Right lobe of liver (tissue), 6 donors: ENCODE measurements around the gene ITLN2. TPM values are rescaled to one million over a fixed set of nuclear protein-coding genes. Genes with fewer than 3 reads are reported as not detected.
"Not testable (repeated sequence)": the region's sequence is repeated elsewhere in the genome, so short reads cannot be mapped to it uniquely, and the experiment has no call there.

ENCODE experiments used
- ATAC-seq, 4 donors: fragments of 200-7000 bp; cut with Tn5 transposase; one replicate each; pipeline ENCODE4 v1.9.1; 2020; ENCODE audit warnings: mild to moderate bottlenecking in 4 of 4, moderate library complexity in 4 of 4
- DNase-seq, 3 donors: peaks; one replicate each; pipeline ENCODE4 v3.0.0-alpha.2; 2020
- H3K27ac ChIP-seq, 3 donors: fragments of 200-600 bp; one replicate each; pipeline ENCODE4 v1.8.0; 2022
- H3K27me3 ChIP-seq, 2 donors: fragments of 200-600 bp; one replicate each; pipeline ENCODE4 v1.8.0; 2022
- H3K36me3 ChIP-seq, 4 donors: fragments of 200-600 bp; sonication (generic) in 1 of 4; one replicate each; pipeline versions ENCODE4 v1.5.1 to v1.8.0; 2017 to 2022; ENCODE audit warnings: control low read depth in 1 of 4
- H3K4me1 ChIP-seq, 4 donors: fragments of 200-600 bp; sonication (generic) in 1 of 4; one replicate each; pipeline versions ENCODE4 v1.5.1 to v1.8.0; 2017 to 2022; ENCODE audit warnings: control low read depth in 1 of 4
- H3K4me3 ChIP-seq, 3 donors: fragments of 200-600 bp; one replicate each; pipeline ENCODE4 v1.8.0; 2022
- H3K9me3 ChIP-seq, 4 donors: fragments of 200-600 bp; sonication (generic) in 1 of 4; one replicate each; pipeline versions ENCODE4 v1.5.1 to v1.8.0; 2017 to 2022; ENCODE audit warnings: control low read depth in 1 of 4
- POLR2A ChIP-seq: fragments of 450-650 bp; IDR thresholded peaks from one replicate; pipeline ENCODE4 v1.6.1; 2017; ENCODE audit warnings: antibody characterized with exemption, mild to moderate bottlenecking
- WGBS: methylation state at CpG from one replicate; pipeline ENCODE4 v1.1.6; 2018; ENCODE audit warnings: low coverage, low lambda C conversion rate; ENCODE audit not compliant: insufficient coverage; ENCODE audit errors: missing lambda C conversion rate; 5-methylcytosine and 5-hydroxymethylcytosine counted together
- intact Hi-C, 2 donors: fragments of 100-400 bp; cut with DNase I; formaldehyde crosslinking; loops; one replicate each; pipeline versions ENCODE4 v1.11.2 to v1.14.1; 2022
- total RNA-seq, 6 experiments: library from RNA; depleted of rRNA in 2 of 6; stranded (reverse); fragments of >200 nt in 2 of 6; fragmentation: NEBNext Ultra II Directional in 3 of 6; extraction: Animal tissue kit (Norgen Biotek cat#: 25700) in 3 of 6; gene quantifications; one replicate each; pipeline versions ENCODE4 v1.1.0 to v1.2.4, GENCODE V29; 2016 to 2023
- TF ChIP-seq, protein P1 (sequence below), 4 donors: fragments of 200-600 bp in 3 of 4; fragments of 450-650 bp in 1 of 4; IDR thresholded peaks; one replicate each; pipeline versions ENCODE4 v1.5.1 to v1.8.0; 2016 to 2022; ENCODE audit warnings: antibody characterized with exemption in 4 of 4, mild to moderate bottlenecking in 2 of 4
- donor health status: DM: no; HTN: yes; CAD: no.
- donor health status: DM: no; HTN: no; CAD: no.
- donor health status: DM: no; HTN: no; CAD: no.
- donor health status: DM: no; HTN: yes; CAD: no.
- donor health status: DM: no; HTN: yes; CAD: no.

ITLN2 gene
- total RNA-seq, 6 experiments from 2014 or later, result 0.29 to 0.33 (median 0.32) TPM; not detected in 3

GRCh38 chr1:160951443-160952128 lies 3.0 kb downstream of the ITLN2 start:
- 33% methylated on average over 5 of the region's 8 CpGs for WGBS
- Histone ChIP-seq H3K4me3 (no peak overlapping the region), H3K9me3 (no peaks in the 10 kb centered on the region), H3K27me3 (no peaks in the 10 kb centered on the region), H3K36me3 (no peaks in the 10 kb centered on the region), H3K4me1 (peaks cover 0 to 6% (median 0%) of the 10 kb centered on the region in 4 donors), H3K27ac (no peak overlapping the region)
- intact Hi-C loops, result loop anchor here in 1 of 2 donors (10.0 kb wide), 1 partner anchor 117 kb away; no protein-coding TSS in a partner anchor
- DNase-seq (peak; percentile 66 to 70 (median 67)), ATAC-seq (peak; percentile 89 to 92 (median 91))
- TF ChIP-seq, protein P1, sequence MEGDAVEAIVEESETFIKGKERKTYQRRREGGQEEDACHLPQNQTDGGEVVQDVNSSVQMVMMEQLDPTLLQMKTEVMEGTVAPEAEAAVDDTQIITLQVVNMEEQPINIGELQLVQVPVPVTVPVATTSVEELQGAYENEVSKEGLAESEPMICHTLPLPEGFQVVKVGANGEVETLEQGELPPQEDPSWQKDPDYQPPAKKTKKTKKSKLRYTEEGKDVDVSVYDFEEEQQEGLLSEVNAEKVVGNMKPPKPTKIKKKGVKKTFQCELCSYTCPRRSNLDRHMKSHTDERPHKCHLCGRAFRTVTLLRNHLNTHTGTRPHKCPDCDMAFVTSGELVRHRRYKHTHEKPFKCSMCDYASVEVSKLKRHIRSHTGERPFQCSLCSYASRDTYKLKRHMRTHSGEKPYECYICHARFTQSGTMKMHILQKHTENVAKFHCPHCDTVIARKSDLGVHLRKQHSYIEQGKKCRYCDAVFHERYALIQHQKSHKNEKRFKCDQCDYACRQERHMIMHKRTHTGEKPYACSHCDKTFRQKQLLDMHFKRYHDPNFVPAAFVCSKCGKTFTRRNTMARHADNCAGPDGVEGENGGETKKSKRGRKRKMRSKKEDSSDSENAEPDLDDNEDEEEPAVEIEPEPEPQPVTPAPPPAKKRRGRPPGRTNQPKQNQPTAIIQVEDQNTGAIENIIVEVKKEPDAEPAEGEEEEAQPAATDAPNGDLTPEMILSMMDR (IDR thresholded peaks at IDR 0.05), result peak; percentile 71 to 77 (median 76)
- TF ChIP-seq POLR2A, result no peak

- H3K27ac ChIP-seq, result no peak overlapping the region
- DNase-seq, result no peak
- no peak for ATAC-seq
- no peaks in the 10 kb centered on the region for H3K9me3 ChIP-seq
- 60% methylated on average over 1 of the region's 3 CpGs for WGBS
- no peaks in the 10 kb centered on the region for H3K36me3 ChIP-seq
- no peak overlapping the region for H3K4me3 ChIP-seq
- TF ChIP-seq, protein P1 (IDR thresholded peaks at IDR 0.05), result no peak
- no peak for TF ChIP-seq POLR2A
- peaks cover 0 to 6% (median 0%) of the 10 kb centered on the region in 4 donors for H3K4me1 ChIP-seq
- intact Hi-C loops, result loop anchor here in 1 of 2 donors (10.0 kb wide), 1 partner anchor 116 kb away; no protein-coding TSS in a partner anchor
- no peaks in the 10 kb centered on the region for H3K27me3 ChIP-seq
Observed at GRCh38 chr1:160950657-160951056, 4.0 kb downstream of the ITLN2 start.

DNA sequence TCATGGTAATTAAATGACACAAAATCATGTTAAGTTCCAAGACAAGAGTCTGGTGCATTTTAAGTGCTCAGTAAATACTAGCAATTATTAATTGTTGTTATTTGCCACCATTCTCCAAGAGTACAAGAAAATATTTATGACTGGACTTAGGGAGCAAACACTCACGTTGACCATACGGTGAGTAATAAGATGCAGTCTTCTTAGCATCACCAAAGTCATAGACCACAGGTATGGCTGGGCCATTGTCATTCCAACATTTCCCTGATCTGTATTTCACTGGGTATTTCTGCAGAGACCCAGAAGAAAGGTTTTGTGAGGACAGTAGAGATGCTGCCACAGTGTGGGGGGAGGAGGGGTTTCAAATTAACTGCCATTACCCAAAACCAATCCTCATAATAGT lies 4.7 kb downstream of the ITLN2 start:
- Histone ChIP-seq H3K4me3 (no peak overlapping the region), H3K36me3 (no peaks in the 10 kb centered on the region), H3K27ac (no peak overlapping the region), H3K9me3 (no peaks in the 10 kb centered on the region), H3K4me1 (peaks cover 0 to 6% (median 0%) of the 10 kb centered on the region in 4 donors), H3K27me3 (no peaks in the 10 kb centered on the region)
- 59% methylated on average over 2 of the region's 2 CpGs for WGBS
- intact Hi-C loops, result loop anchor here (10.0 kb wide), 1 partner anchor 115 kb away; no protein-coding TSS in a partner anchor
- TF ChIP-seq, protein P1 (IDR thresholded peaks at IDR 0.05), result no peak
- TF ChIP-seq POLR2A, result no peak
- ATAC-seq (no peak), DNase-seq (no peak)

GRCh38 chr1:160949216-160949880 lies 5.3 kb downstream of the ITLN2 start:
- not testable (repeated sequence) for H3K27ac ChIP-seq, DNase-seq
- 42% methylated on average over 5 of the region's 7 CpGs for WGBS

GRCh38 chr1:160947174-160947759 lies 7.3 kb downstream of the ITLN2 start:
- not testable (repeated sequence) for H3K9me3 ChIP-seq, DNase-seq, H3K4me3 ChIP-seq, ATAC-seq, H3K27me3 ChIP-seq, H3K27ac ChIP-seq, H3K4me1 ChIP-seq, H3K36me3 ChIP-seq
- intact Hi-C loops, result loop anchor here in 1 of 2 donors (10.0 kb wide), 1 partner anchor 112 kb away; no protein-coding TSS in a partner anchor
- 75% methylated on average over 5 of the region's 7 CpGs for WGBS

More at GRCh38 chr1:160949216-160949880, 5.3 kb downstream of the ITLN2 start:
- H3K9me3 ChIP-seq, ATAC-seq, H3K4me3 ChIP-seq, H3K36me3 ChIP-seq, H3K27me3 ChIP-seq, H3K4me1 ChIP-seq: not testable (repeated sequence)
- intact Hi-C loops, result loop anchor here in 1 of 2 donors (10.0 kb wide), 1 partner anchor 115 kb away; no protein-coding TSS in a partner anchor

DNA sequence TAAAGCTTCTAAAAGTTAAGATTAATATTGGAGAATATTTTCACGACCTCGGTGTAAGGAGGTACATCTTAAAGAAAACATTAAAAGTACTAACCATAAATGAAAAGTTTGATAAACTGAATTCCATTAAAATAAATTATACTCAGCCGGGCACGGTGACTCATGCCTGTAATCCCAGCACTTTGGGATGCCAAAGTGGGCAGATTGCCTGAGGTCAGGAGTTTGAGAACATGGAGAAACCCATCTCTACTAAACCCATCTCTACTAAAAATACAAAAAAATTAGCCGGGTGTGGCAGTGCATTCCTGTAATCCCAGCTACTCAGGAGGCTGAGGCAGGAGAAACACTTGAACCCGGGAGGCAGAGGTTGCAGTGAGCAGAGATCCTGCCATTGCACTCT lies 8.7 kb downstream of the ITLN2 start:
- H3K9me3 ChIP-seq, ATAC-seq, DNase-seq, H3K36me3 ChIP-seq, H3K4me3 ChIP-seq, H3K4me1 ChIP-seq, H3K27ac ChIP-seq, H3K27me3 ChIP-seq: not testable (repeated sequence)
- intact Hi-C loops, result loop anchor here in 1 of 2 donors (10.0 kb wide), 1 partner anchor 111 kb away; no protein-coding TSS in a partner anchor
- 79% methylated on average over 6 of the region's 6 CpGs for WGBS
